Measurements from ENCODE around the gene TMX4.

Gene TMX4

GRCh38 chr20:8018958-8019245 lies 659 bp downstream of the TMX4 start:
- peak; percentile 27 to 28 for DNase-seq (ENCODE audit: low read depth in 2 of 2)

GRCh38 chr20:8012724-8013123 lies 6.8 kb downstream of the TMX4 start:
- DNase-seq (ENCODE audit: low read depth in 2 of 2): no peak

GRCh38 chr20:8008733-8009132 lies 10.8 kb downstream of the TMX4 start:
- no peak for DNase-seq (ENCODE audit: low read depth in 2 of 2)

GRCh38 chr20:8007490-8007889 lies 12.1 kb downstream of the TMX4 start:
- DNase-seq (ENCODE audit: low read depth in 2 of 2): no peak

- no peak for DNase-seq (ENCODE audit: low read depth in 2 of 2)
These were observed 13.8 kb downstream of the TMX4 start for GRCh38 chr20:8005575-8006366.

GRCh38 chr20:8005033-8005432 lies 14.5 kb downstream of the TMX4 start:
- DNase-seq (ENCODE audit: low read depth in 2 of 2): no peak

- DNase-seq (ENCODE audit: low read depth in 2 of 2): no peak
These were observed 17.5 kb downstream of the TMX4 start for GRCh38 chr20:8002056-8002455.

- no peak for DNase-seq (ENCODE audit: low read depth in 2 of 2)
These were observed 18.8 kb downstream of the TMX4 start for GRCh38 chr20:8000796-8001195.

GRCh38 chr20:7996898-7997297 lies 22.7 kb downstream of the TMX4 start:
- no peak for DNase-seq (ENCODE audit: low read depth in 2 of 2)

GRCh38 chr20:7994809-7995208 lies 24.8 kb downstream of the TMX4 start:
- no peak for DNase-seq (ENCODE audit: low read depth in 2 of 2)

GRCh38 chr20:7993703-7994102 lies 25.9 kb downstream of the TMX4 start:
- DNase-seq (ENCODE audit: low read depth in 2 of 2): no peak

- no peak for DNase-seq (ENCODE audit: low read depth in 2 of 2)
These were observed 26.3 kb downstream of the TMX4 start for GRCh38 chr20:7993238-7993637.

- DNase-seq (ENCODE audit: low read depth in 2 of 2): no peak
These were observed 29.2 kb downstream of the TMX4 start for GRCh38 chr20:7990385-7990784.

GRCh38 chr20:7989379-7989778 lies 30.2 kb downstream of the TMX4 start:
- no peak for DNase-seq (ENCODE audit: low read depth in 2 of 2)

GRCh38 chr20:7985916-7986315 lies 33.6 kb downstream of the TMX4 start:
- no peak for DNase-seq (ENCODE audit: low read depth in 2 of 2)

GRCh38 chr20:7984192-7984591 lies 35.4 kb downstream of the TMX4 start:
- no peak for DNase-seq (ENCODE audit: low read depth in 2 of 2)

- DNase-seq (ENCODE audit: low read depth in 2 of 2): no peak
These were observed 38.2 kb downstream of the TMX4 start for GRCh38 chr20:7981374-7981773.

GRCh38 chr20:7980332-7981046 lies 39.1 kb downstream of the TMX4 start:
- DNase-seq (ENCODE audit: low read depth in 2 of 2): no peak

- no peak for DNase-seq (ENCODE audit: low read depth in 2 of 2)
These were observed 41.9 kb downstream of the TMX4 start for GRCh38 chr20:7977709-7978108.

- DNase-seq (ENCODE audit: low read depth in 2 of 2): no peak
These were observed 43.6 kb downstream of the TMX4 start for GRCh38 chr20:7975851-7976414.

GRCh38 chr20:7974785-7975435 lies 44.7 kb downstream of the TMX4 start:
- no peak for DNase-seq (ENCODE audit: low read depth in 2 of 2)

GRCh38 chr20:7971536-7972280 lies 47.9 kb downstream of the TMX4 start:
- DNase-seq (ENCODE audit: low read depth in 2 of 2): no peak

All from stimulated activated CD8-positive, alpha-beta memory T cell treated with anti-CD3 and anti-CD28 coated beads, Interleukin-7, amount 100 ng/mL, for 1 hour (primary cell).